GM12878 (cell line): ENCODE measurements around the gene C5orf46. TPM values are rescaled to one million over a fixed set of nuclear protein-coding genes. Genes with fewer than 3 reads are reported as not detected.

ENCODE experiments used
- ATAC-seq: fragments of 200-7000 bp; cut with Tn5 transposase; 3 replicates; pipeline ENCODE4 v1.9.1; 2020; ENCODE audit warnings: mild to moderate bottlenecking, moderate library complexity
- BruUV-seq: library from RNA; stranded (reverse); fragments of 400-500 nt; replicated peaks from 2 replicates; lab custom pipeline; 2021; lab: Mats Ljungman, UMichigan
- CTCF ChIA-PET: fragments of 300-600 bp; sonication (Branson Sonifier 250); formaldehyde crosslinking; extraction: SDS; loops from one replicate; lab custom pipeline; 2021; ENCODE audit warnings: inconsistent platforms; lab: Yijun Ruan, JAX
- POLR2A ChIA-PET: fragments of 350-600 bp; formaldehyde crosslinking; extraction: SDS; loops from one replicate; lab custom pipeline; 2021; ENCODE audit warnings: inconsistent platforms; lab: Charles Lee
- RAD21 ChIA-PET: fragments of 300-600 bp; sonication (Branson Sonifier 250); formaldehyde crosslinking; loops from one replicate; lab custom pipeline; 2023; ENCODE audit warnings: antibody characterized with exemption; ENCODE audit not compliant: unreplicated experiment; lab: Charles Lee
- SMC1A ChIA-PET: fragments of 300-600 bp; sonication (Branson Sonifier 250); formaldehyde crosslinking; loops from one replicate; lab custom pipeline; 2023; ENCODE audit not compliant: unreplicated experiment, uncharacterized antibody; lab: Charles Lee
- DNase-seq: peaks from one replicate; pipeline ENCODE4 v3.0.0-alpha.2; 2011; ENCODE audit warnings: low read depth, low spot score
- FAIRE-seq: peaks from 3 replicates; lab custom pipeline; 2011; peaks lifted over from hg19 to GRCh38; lab: Jason Lieb, UNC
- H2AFZ ChIP-seq: 2 replicates; pipeline ENCODE4 v1.6.0; 2011; ENCODE audit warnings: low read depth, low read length, control low read depth; ENCODE audit not compliant: control insufficient read depth
- H3K27ac ChIP-seq: 2 replicates; pipeline ENCODE4 v1.5.1; 2011; ENCODE audit warnings: control low read depth; ENCODE audit not compliant: control insufficient read depth, insufficient read depth
- H3K27me3 ChIP-seq, 2 experiments: replicated peaks in 1 of 2; 2 replicates each; pipeline versions ENCODE4 v1.6.0 to v1.6.1; 2011; ENCODE audit warnings: low read length in 1 of 2; ENCODE audit not compliant: control insufficient read depth in 2 of 2, insufficient read depth in 2 of 2
- H3K36me3 ChIP-seq, 2 experiments: 2 replicates each; pipeline ENCODE4 v1.5.1; 2011; ENCODE audit warnings: low read length in 1 of 2; ENCODE audit not compliant: control insufficient read depth in 2 of 2, insufficient read depth in 2 of 2
- H3K4me1 ChIP-seq: 2 replicates; pipeline ENCODE4 v1.6.1; 2011; ENCODE audit warnings: mild to moderate bottlenecking, low read length, moderate library complexity, mixed read lengths; ENCODE audit not compliant: control insufficient read depth, insufficient read depth
- H3K4me2 ChIP-seq: 2 replicates; pipeline ENCODE4 v1.6.0; 2011; ENCODE audit warnings: control low read depth; ENCODE audit not compliant: control insufficient read depth, insufficient read depth
- H3K4me3 ChIP-seq: fragments of 200-600 bp; sonication (generic); 2 replicates; pipeline ENCODE4 v1.5.1; 2016
- H3K79me2 ChIP-seq: 2 replicates; pipeline ENCODE4 v1.6.0; 2011; ENCODE audit warnings: low read length; ENCODE audit not compliant: control insufficient read depth, insufficient read depth
- H3K9ac ChIP-seq: 2 replicates; pipeline ENCODE4 v1.8.0; 2011; ENCODE audit warnings: low read length, control low read depth, mixed read lengths; ENCODE audit not compliant: control insufficient read depth, insufficient read depth
- H3K9me3 ChIP-seq: replicated peaks from 3 replicates; pipeline ENCODE4 v1.5.1; 2011; ENCODE audit warnings: mild to moderate bottlenecking, low read length; ENCODE audit not compliant: control insufficient read depth, insufficient read depth
- H4K20me1 ChIP-seq: 2 replicates; pipeline ENCODE4 v1.6.0; 2011; ENCODE audit not compliant: control insufficient read depth, insufficient read depth
- ASH2L ChIP-seq: fragments of 300-600, 200-600 bp; sonication (generic); IDR thresholded peaks from 2 replicates; pipeline ENCODE4 v1.6.1; 2017; ENCODE audit warnings: low read depth, mild to moderate bottlenecking, borderline replicate concordance
- CHD2 ChIP-seq: IDR thresholded peaks from 2 replicates; pipeline ENCODE4 v1.6.1; 2011; ENCODE audit warnings: low read depth, low read length, improper control_type of control experiment, borderline replicate concordance
- HCFC1 ChIP-seq: fragments of 150-350 bp; IDR thresholded peaks from 2 replicates; pipeline ENCODE4 v1.6.1; 2014; ENCODE audit warnings: low read length
- HDAC2 ChIP-seq: fragments of 200-600 bp; sonication (generic); IDR thresholded peaks from 2 replicates; pipeline ENCODE4 v1.6.1; 2017
- HDAC6 ChIP-seq: fragments of 200-600 bp; sonication (generic); IDR thresholded peaks from one replicate; pipeline ENCODE4 v1.8.0; 2017; ENCODE audit warnings: antibody characterized with exemption; ENCODE audit not compliant: unreplicated experiment
- IKZF2 ChIP-seq, 2 experiments: fragments of 450-650 bp; IDR thresholded peaks; 2 replicates each; pipeline ENCODE4 v1.6.1; 2017; ENCODE audit warnings: mild to moderate bottlenecking in 2 of 2, moderate library complexity in 2 of 2
- KDM1A ChIP-seq: fragments of 200-600 bp; sonication (generic); IDR thresholded peaks from 2 replicates; pipeline ENCODE4 v1.6.1; 2016; ENCODE audit warnings: borderline replicate concordance
- MTA3 ChIP-seq: IDR thresholded peaks from 2 replicates; pipeline ENCODE4 v1.6.1; 2012; ENCODE audit warnings: low read length, inconsistent platforms, borderline replicate concordance
- NR2F1 ChIP-seq: fragments of 450-650 bp; conservative IDR thresholded peaks from 2 replicates; pipeline ENCODE4 v1.6.1; 2017; ENCODE audit warnings: mild to moderate bottlenecking
- SKIL ChIP-seq: fragments of 450-650 bp; IDR thresholded peaks from 2 replicates; pipeline ENCODE4 v1.6.1; 2017; ENCODE audit warnings: mild to moderate bottlenecking, low read depth, inconsistent platforms; ENCODE audit not compliant: poor library complexity, severe bottlenecking
- SMC3 ChIP-seq: IDR thresholded peaks from 2 replicates; pipeline ENCODE4 v1.6.1; 2011; ENCODE audit warnings: low read length, improper control_type of control experiment, borderline replicate concordance
- YBX1 ChIP-seq: fragments of 450-650 bp; IDR thresholded peaks from 2 replicates; pipeline ENCODE4 v1.6.1; 2016; ENCODE audit warnings: antibody characterized with exemption
- WGBS: methylation state at CpG from one replicate; pipeline ENCODE4 v1.1.6; 2016; ENCODE audit warnings: low lambda C conversion rate; ENCODE audit not compliant: insufficient replicate concordance, insufficient coverage; ENCODE audit errors: missing lambda C conversion rate; 5-methylcytosine and 5-hydroxymethylcytosine counted together
- in situ Hi-C: fragments of 300-500 bp; cut with MboI; formaldehyde crosslinking; loops from 9 replicates; pipeline ENCODE4 v1.14.3; 2018; ENCODE audit warnings: mixed read lengths
- intact Hi-C: fragments of 100-400 bp; cut with micrococcal nuclease; formaldehyde crosslinking; loops from one replicate; pipeline ENCODE4 v1.14.2; 2022; ENCODE audit not compliant: unreplicated experiment
- polyA plus RNA-seq, 11 experiments: library from polyadenylated mRNA; depleted of rRNA in 4 of 11; unstranded in 6 of 11; stranded (reverse) in 5 of 11; fragments of >200 nt; fragmentation: Nextera tagmentation in 4 of 11; fragmentation: Illumina TruSeq in 1 of 11; extraction: Ambion mirVana in 4 of 11; extraction: Trizol in 1 of 11; gene quantifications; 1 replicate in 1 of 11; 2 replicates in 10 of 11; pipeline versions ENCODE4 v1.2.1 to v1.2.3, GENCODE V29; 2011 to 2016; ENCODE audit warnings: inconsistent platforms in 2 of 11, missing spikeins in 2 of 11, low read depth in 1 of 11
- total RNA-seq, 4 experiments: library from RNA; depleted of rRNA in 3 of 4; stranded (reverse); fragments of >200 nt in 3 of 4; fragmentation: Illumina TruSeq in 1 of 4; extraction: Trizol in 1 of 4; gene quantifications; 2 replicates each; pipeline versions ENCODE4 v1.2.1 to v1.2.3, GENCODE V29; 2013 to 2021

C5orf46 gene
- total and polyA plus RNA-seq, 10 of the 15 experiments (the other 5 are each of a cell fraction or from before 2014, with no cell fraction given), result not detected

- FAIRE-seq, result no peak
- Histone ChIP-seq H4K20me1 (no peaks in the 10 kb centered on the region), H3K4me3 (no peak overlapping the region), H2AFZ (no peak overlapping the region), H3K9ac (no peak overlapping the region), H3K4me1 (no peaks in the 10 kb centered on the region), H3K9me3 (no peaks in the 10 kb centered on the region)
- ChIA-PET POLR2A (no interaction called here), RAD21 (no interaction called here), CTCF (no interaction called here)
- in situ Hi-C loops, result no loop called here
- BruUV-seq, result no TSS peak
- ATAC-seq, result no peak
- TF ChIP-seq ASH2L, result no peak
- no peak for TF ChIP-seq YBX1
- TF ChIP-seq, all 136 proteins: peak for 0
- 13% methylated on average over 3 of the region's 3 CpGs for WGBS
- DNase-seq, result no peak
- intact Hi-C loops, result no loop called here
- Histone ChIP-seq H3K36me3 (no peaks in the 10 kb centered on the region), H3K79me2 (no peaks in the 10 kb centered on the region), H3K4me2 (no peak overlapping the region), H3K27me3 (no peaks in the 10 kb centered on the region; a peak in 1 of 4 replicates), H3K27ac (no peak overlapping the region)
- SMC1A ChIA-PET, result interaction anchor here (0.6 kb wide), 1 partner anchor 259 kb away, joined by 3 read pairs; no protein-coding TSS in a partner anchor
Measured at GRCh38 chr5:147892696-147893296, 13.5 kb downstream of the C5orf46 start.

GRCh38 chr5:147887930-147888329 is 18.4 kb downstream of the C5orf46 start:
- SMC1A ChIA-PET, result no interaction called here
- RAD21 ChIA-PET, result no interaction called here
- CTCF ChIA-PET, result interaction anchor here (1.2 kb wide), 2 partner anchors 24 to 44 kb away, joined by 3 to 4 read pairs; no protein-coding TSS in a partner anchor
- POLR2A ChIA-PET, result no interaction called here
- H2AFZ ChIP-seq, result no peak overlapping the region
- no peak for ATAC-seq
- H4K20me1 ChIP-seq, result no peaks in the 10 kb centered on the region
- BruUV-seq, result no TSS peak
- H3K9me3 ChIP-seq, result no peaks in the 10 kb centered on the region
- H3K4me1 ChIP-seq, result no peaks in the 10 kb centered on the region
- H3K79me2 ChIP-seq, result no peaks in the 10 kb centered on the region
- no peak for FAIRE-seq
- no peak overlapping the region for H3K27ac ChIP-seq
- DNase-seq, result no peak
- no peaks in the 10 kb centered on the region for H3K36me3 ChIP-seq
- H3K4me3 ChIP-seq, result no peak overlapping the region
- H3K4me2 ChIP-seq, result no peak overlapping the region
- in situ Hi-C loops (no loop called here), intact Hi-C loops (loop anchor here (2.0 to 5.0 kb wide), 2 partner anchors 47 to 469 kb away; no protein-coding TSS in a partner anchor)
- no peaks in the 10 kb centered on the region for H3K27me3 ChIP-seq
- no peak overlapping the region for H3K9ac ChIP-seq
- WGBS, result 0% methylated on average over 2 of the region's 2 CpGs
- TF ChIP-seq HDAC2, result no peak
- TF ChIP-seq HDAC6, result no peak
- TF ChIP-seq SMC3, result no peak
- TF ChIP-seq IKZF2 (IDR thresholded peaks at IDR 0.05), result no peak
- TF ChIP-seq KDM1A, result no peak
- no peak for TF ChIP-seq SKIL
- TF ChIP-seq MTA3, result no peak
- TF ChIP-seq NR2F1, result no peak
- TF ChIP-seq HCFC1, result no peak
- TF ChIP-seq CHD2, result no peak
